Measurements from ENCODE around the gene ACOT8.
"Not testable (repeated sequence)": the region's sequence is repeated elsewhere in the genome, so short reads cannot be mapped to it uniquely, and the experiment has no call there.

The ACOT8 gene

GRCh38 chr20:45833883-45834796 lies 23.1 kb downstream of the ACOT8 start:
- H3K4me3 ChIP-seq (ENCODE audit: low read depth, low read length) = peak overlapping the region; percentile 47
- TF ChIP-seq POLR2A (IDR thresholded peaks at IDR 0.05; ENCODE audit: extremely low read depth, insufficient read length) (no peak), MAX (IDR thresholded peaks at IDR 0.05; ENCODE audit: low read depth, low read length) (no peak)
- peak; percentile 30 for DNase-seq (ENCODE audit: low read depth)

DNA sequence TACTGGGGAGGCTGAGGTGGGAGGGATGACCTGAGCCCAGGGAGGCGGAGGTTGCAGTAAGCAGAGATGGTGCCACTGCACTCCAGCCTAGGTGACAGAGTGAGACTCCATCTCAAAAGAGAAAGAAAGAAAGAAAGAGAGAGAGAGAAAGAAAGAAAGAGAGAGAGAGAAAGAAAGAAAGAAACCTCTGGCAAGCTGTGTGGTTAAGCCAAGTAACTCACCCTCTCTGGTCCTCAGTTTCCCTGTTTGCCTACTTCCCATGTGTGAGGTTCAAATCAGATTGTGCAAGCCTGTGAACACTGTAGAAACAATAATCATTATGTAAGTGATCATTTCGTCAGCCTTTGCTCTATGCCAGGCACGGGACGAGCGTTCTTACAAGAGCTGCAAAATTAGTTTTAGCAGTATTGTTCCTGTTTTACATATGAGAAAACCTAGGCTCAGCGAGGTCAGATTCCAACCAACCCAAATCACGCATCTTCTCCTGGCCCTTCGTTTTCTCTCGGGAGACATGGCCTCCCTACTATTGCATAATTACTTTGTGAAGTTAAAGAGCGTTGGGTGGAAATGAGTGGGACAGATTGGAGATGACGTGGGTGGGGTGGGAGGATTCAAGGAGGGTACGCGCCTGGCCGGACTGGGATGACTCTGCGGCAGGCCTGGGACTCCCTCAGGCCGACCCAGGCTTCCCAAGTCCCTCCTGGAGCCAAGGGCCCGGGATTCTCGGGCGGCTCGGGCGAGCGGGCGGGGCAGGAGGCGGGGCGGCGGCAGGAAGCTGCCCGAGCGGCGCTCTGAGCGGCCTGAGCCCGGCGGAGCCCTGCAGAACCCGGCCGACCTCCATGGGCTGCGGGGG lies 23.9 kb downstream of the ACOT8 start, which contains the start of gene SNX21:
Gene SNX21 (plus strand): TSS at position 770 of the 853 bp plus-strand sequence. CDS start 121 bp downstream, outside the sequence.
- H3K4me3 ChIP-seq (ENCODE audit: low read depth, low read length) = peak within 1 kb of the TSS; percentile 47
- TF ChIP-seq, protein P1, sequence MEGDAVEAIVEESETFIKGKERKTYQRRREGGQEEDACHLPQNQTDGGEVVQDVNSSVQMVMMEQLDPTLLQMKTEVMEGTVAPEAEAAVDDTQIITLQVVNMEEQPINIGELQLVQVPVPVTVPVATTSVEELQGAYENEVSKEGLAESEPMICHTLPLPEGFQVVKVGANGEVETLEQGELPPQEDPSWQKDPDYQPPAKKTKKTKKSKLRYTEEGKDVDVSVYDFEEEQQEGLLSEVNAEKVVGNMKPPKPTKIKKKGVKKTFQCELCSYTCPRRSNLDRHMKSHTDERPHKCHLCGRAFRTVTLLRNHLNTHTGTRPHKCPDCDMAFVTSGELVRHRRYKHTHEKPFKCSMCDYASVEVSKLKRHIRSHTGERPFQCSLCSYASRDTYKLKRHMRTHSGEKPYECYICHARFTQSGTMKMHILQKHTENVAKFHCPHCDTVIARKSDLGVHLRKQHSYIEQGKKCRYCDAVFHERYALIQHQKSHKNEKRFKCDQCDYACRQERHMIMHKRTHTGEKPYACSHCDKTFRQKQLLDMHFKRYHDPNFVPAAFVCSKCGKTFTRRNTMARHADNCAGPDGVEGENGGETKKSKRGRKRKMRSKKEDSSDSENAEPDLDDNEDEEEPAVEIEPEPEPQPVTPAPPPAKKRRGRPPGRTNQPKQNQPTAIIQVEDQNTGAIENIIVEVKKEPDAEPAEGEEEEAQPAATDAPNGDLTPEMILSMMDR (IDR thresholded peaks at IDR 0.05; ENCODE audit: low read depth, low read length) = no peak
- TF ChIP-seq MAX (IDR thresholded peaks at IDR 0.05; ENCODE audit: low read depth, low read length) (peak; percentile 8; the same call in 1 of the 2 replicates), POLR2A (IDR thresholded peaks at IDR 0.05; ENCODE audit: extremely low read depth, insufficient read length) (no peak)
- DNase-seq (ENCODE audit: low read depth) = peak; percentile 75

GRCh38 chr20:45832619-45833018 lies 24.6 kb downstream of the ACOT8 start:
- no peak for DNase-seq (ENCODE audit: low read depth)
- TF ChIP-seq, protein P1 (IDR thresholded peaks at IDR 0.05; ENCODE audit: low read depth, low read length) = no peak
- TF ChIP-seq POLR2A (IDR thresholded peaks at IDR 0.05; ENCODE audit: extremely low read depth, insufficient read length) = no peak
- no peak for TF ChIP-seq MAX (IDR thresholded peaks at IDR 0.05; ENCODE audit: low read depth, low read length)
- no peak for TF ChIP-seq MYC (IDR thresholded peaks at IDR 0.05; ENCODE audit: low read depth, low read length)
- no peak overlapping the region for H3K4me3 ChIP-seq (ENCODE audit: low read depth, low read length)

- H3K4me3 ChIP-seq (ENCODE audit: low read depth, low read length); DNase-seq (ENCODE audit: low read depth): not testable (repeated sequence)
Measured at GRCh38 chr20:45829673-45830106, 27.5 kb downstream of the ACOT8 start.

GRCh38 chr20:45828589-45828988 lies 28.6 kb downstream of the ACOT8 start:
- H3K4me3 ChIP-seq (ENCODE audit: low read depth, low read length) = no peak overlapping the region
- TF ChIP-seq, protein P1 (IDR thresholded peaks at IDR 0.05; ENCODE audit: low read depth, low read length) = no peak
- TF ChIP-seq POLR2A (IDR thresholded peaks at IDR 0.05; ENCODE audit: extremely low read depth, insufficient read length) (no peak), MAX (IDR thresholded peaks at IDR 0.05; ENCODE audit: low read depth, low read length) (no peak)
- DNase-seq (ENCODE audit: low read depth) = no peak

DNA sequence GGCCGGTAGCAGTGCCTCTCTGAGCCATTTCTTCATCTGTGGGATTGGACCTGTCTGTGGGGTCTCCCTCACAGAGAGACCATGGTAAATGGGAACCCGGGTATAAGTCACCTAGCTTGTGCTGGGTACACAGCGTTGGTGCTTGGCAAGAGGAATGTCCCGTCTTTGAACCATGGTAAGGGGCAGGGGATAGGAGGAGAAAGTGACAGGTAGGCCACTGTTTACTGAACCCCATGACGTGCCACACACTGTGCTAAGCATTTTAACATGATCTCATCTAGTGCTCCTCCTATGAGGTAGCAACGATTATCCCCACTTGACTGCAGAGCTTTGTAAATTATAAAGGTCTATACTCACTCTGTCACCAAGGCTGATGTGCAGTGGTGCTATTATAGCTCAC lies 29.5 kb downstream of the ACOT8 start:
- H3K4me3 ChIP-seq (ENCODE audit: low read depth, low read length) = no peak overlapping the region
- no peak for TF ChIP-seq MYC (IDR thresholded peaks at IDR 0.05; ENCODE audit: low read depth, low read length)
- TF ChIP-seq MAX (IDR thresholded peaks at IDR 0.05; ENCODE audit: low read depth, low read length) = no peak
- TF ChIP-seq, protein P1 (IDR thresholded peaks at IDR 0.05; ENCODE audit: low read depth, low read length) = no peak
- TF ChIP-seq POLR2A (IDR thresholded peaks at IDR 0.05; ENCODE audit: extremely low read depth, insufficient read length) = no peak
- no peak for DNase-seq (ENCODE audit: low read depth)
